ENCODE data around the gene LDHAL6B.
A peak's percentile ranks its signal among the peaks of the same experiment; 100 is the strongest.

LDHAL6B gene

DNA sequence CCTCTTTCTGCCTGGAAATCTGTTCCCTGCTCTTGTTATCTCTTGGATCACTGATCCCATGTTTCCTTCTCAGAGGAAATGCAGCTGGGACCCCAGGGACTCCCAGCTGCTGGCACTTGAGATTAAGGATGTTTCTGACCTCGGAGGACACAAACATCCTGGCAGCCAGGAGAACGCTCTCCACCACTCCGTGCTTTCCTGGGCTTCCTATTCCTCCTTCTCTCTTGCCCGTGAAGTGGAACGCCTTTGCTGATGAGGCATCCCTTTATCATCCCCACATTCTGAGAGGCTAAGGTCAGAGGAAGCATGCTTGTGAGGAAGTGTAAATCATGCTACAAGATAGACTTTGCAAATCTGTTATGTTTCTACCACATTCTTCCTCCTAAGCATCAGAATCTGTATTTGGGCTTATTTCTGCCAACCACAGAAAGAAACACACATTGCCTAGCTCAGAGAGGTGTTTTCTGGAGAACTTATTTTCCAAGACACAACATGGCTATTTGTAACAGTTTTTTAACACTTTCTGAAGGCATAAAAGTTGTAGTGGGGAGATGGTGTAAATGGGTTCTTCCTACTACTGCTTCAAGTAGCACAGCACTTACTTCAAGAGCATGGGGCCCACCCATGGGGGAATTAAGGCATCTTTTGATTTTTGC lies 25.6 kb upstream of the LDHAL6B start:
- POLR2A ChIA-PET, result interaction anchor here (1.1 to 1.8 kb wide), 2 partner anchors 11 to 192 kb away, joined by 4 to 6 read pairs; partner anchors contain the start of gene MYO1E
- CTCF ChIA-PET, result no interaction called here
- H3K4me3 ChIP-seq (ENCODE audit: low read depth, low read length), result no peak overlapping the region
- no peak for DNase-seq (ENCODE audit: low read depth, low spot score)
- no peak for TF ChIP-seq CTCF (IDR thresholded peaks at IDR 0.05; ENCODE audit: insufficient read depth, low read length, missing control alignments)

DNA sequence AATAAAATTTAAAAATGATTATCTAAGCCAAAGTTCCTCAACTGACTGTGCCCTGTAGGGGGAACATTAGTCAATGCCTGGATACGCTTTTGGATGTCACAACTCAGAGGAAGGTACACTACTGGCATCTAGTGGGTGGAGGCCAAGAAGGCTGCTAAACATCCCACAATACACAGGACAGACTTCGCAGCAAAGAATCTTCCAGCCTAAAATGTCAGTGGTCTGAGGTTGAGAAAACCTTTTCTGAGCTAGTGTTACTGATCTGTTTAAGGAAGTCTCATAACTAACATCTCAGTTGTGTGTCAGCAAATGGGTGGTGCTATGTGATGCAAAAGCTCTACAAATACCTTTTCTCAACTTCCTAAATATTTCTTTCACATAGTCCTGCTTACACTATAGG lies 20.9 kb upstream of the LDHAL6B start:
- ChIA-PET POLR2A (no interaction called here), CTCF (interaction anchor here (1.4 kb wide), 1 partner anchor 11 kb away, joined by 8 read pairs; no protein-coding TSS in a partner anchor)
- H3K4me3 ChIP-seq (ENCODE audit: low read depth, low read length), result no peak overlapping the region
- no peak for DNase-seq (ENCODE audit: low read depth, low spot score)
- no peak for TF ChIP-seq CTCF (IDR thresholded peaks at IDR 0.05; ENCODE audit: insufficient read depth, low read length, missing control alignments)

- H3K4me3 ChIP-seq (ENCODE audit: low read depth, low read length), result no peak overlapping the region
- POLR2A ChIA-PET, result no interaction called here
- CTCF ChIA-PET, result interaction anchor here (1.0 to 1.4 kb wide), 2 partner anchors 12 to 17 kb away, joined by 3 to 8 read pairs; no protein-coding TSS in a partner anchor
- no peak for TF ChIP-seq CTCF (IDR thresholded peaks at IDR 0.05; ENCODE audit: insufficient read depth, low read length, missing control alignments)
- DNase-seq (ENCODE audit: low read depth, low spot score), result no peak
These were observed 20.1 kb upstream of the LDHAL6B start for GRCh38 chr15:59186501-59186900.

DNA sequence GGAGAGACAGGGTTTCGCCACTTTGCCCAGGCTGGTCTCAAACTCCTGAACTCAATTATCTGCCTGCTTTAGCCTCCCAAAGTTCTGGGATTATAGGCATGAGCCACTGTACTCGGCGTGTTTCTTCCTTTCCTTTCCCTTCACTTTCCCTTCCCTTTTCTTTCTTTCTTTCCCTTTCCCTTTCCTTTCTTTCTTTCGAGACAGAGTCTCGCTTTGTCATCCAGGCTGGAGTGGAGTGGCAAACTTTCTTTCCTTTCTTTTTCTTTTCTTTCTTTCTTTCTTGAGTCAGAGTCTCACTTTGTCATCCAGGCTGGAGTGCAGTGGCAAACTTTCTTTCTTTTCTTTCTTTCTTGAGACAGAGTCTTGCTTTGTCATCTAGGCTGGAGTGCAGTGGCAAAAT lies 17.4 kb upstream of the LDHAL6B start:
- no peak for DNase-seq (ENCODE audit: low read depth, low spot score)
- CTCF ChIA-PET, result interaction anchor here (0.8 kb wide), 1 partner anchor 15 kb away, joined by 4 read pairs; no protein-coding TSS in a partner anchor
- no peak overlapping the region for H3K4me3 ChIP-seq (ENCODE audit: low read depth, low read length)
- POLR2A ChIA-PET, result no interaction called here
- no peak for TF ChIP-seq CTCF (IDR thresholded peaks at IDR 0.05; ENCODE audit: insufficient read depth, low read length, missing control alignments)

DNA sequence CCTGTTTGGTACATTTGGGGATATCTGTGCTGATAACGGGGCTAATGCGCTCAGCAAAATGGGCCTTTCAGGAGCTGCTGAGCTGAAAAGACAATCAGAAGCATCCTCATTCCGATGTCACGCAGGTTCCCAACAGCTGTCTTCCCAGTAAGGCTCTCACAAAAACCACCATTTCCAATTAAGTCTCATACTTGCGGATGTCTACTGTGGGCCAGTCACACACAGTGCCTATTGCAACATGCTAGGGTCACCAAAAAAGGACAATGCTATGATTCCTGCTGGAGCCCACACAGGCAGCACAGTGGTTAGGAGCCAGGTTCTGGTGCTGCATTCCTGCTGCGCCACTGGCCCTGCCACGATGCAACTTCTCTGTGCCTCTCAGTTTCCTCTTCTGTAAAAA lies 16.4 kb upstream of the LDHAL6B start:
- ChIA-PET POLR2A (no interaction called here), CTCF (no interaction called here)
- TF ChIP-seq CTCF (IDR thresholded peaks at IDR 0.05; ENCODE audit: insufficient read depth, low read length, missing control alignments), result no peak
- DNase-seq (ENCODE audit: low read depth, low spot score), result no peak
- no peak overlapping the region for H3K4me3 ChIP-seq (ENCODE audit: low read depth, low read length)

- DNase-seq (ENCODE audit: low read depth, low spot score), result peak; percentile 80
- no peak for TF ChIP-seq CTCF (IDR thresholded peaks at IDR 0.05; ENCODE audit: insufficient read depth, low read length, missing control alignments)
- CTCF ChIA-PET, result interaction anchor here (1.0 to 1.4 kb wide), 4 partner anchors 17 to 300 kb away, joined by 3 to 4 read pairs (median 4); no protein-coding TSS in a partner anchor
- POLR2A ChIA-PET, result interaction anchor here (0.5 to 1.2 kb wide), 3 partner anchors 30 to 181 kb away, joined by 3 read pairs; partner anchors contain the start of gene MYO1E
- no peak overlapping the region for H3K4me3 ChIP-seq (ENCODE audit: low read depth, low read length)
These were observed 14.8 kb upstream of the LDHAL6B start for GRCh38 chr15:59191855-59192237.
